Body of pancreas (tissue), 4 donors: ENCODE data around the gene ACIN1. TPM values are rescaled to one million over a fixed set of nuclear protein-coding genes. Genes with fewer than 3 reads are reported as not detected.

ENCODE experiments used
- ATAC-seq: fragments of 150-250 bp; one replicate; pipeline ENCODE4 v1.9.1; 2016
- DNase-seq, 4 donors: peaks; one replicate each; pipeline ENCODE4 v3.0.0-alpha.2; 2019
- H3K27ac ChIP-seq, 4 donors: fragments of 200-600 bp; sonication (generic); 1 replicate in 3 of 4; 2 replicates in 1 of 4; pipeline versions ENCODE4 v1.5.1 to v1.6.1; 2016 to 2019; ENCODE audit warnings: mild to moderate bottlenecking in 1 of 4, mixed read lengths in 1 of 4, moderate library complexity in 1 of 4
- H3K27me3 ChIP-seq, 2 donors: fragments of 200-600 bp; sonication (generic); one replicate each; pipeline ENCODE4 v1.6.0; 2016; ENCODE audit warnings: mild to moderate bottlenecking in 1 of 2
- H3K36me3 ChIP-seq, 2 donors: fragments of 200-600 bp; sonication (generic); replicated peaks in 1 of 2; 2 replicates each; pipeline ENCODE4 v1.5.1; 2016; ENCODE audit warnings: low read depth in 2 of 2; ENCODE audit not compliant: insufficient read depth in 1 of 2
- H3K4me1 ChIP-seq: fragments of 200-600 bp; sonication (generic); one replicate; pipeline ENCODE4 v1.6.0; 2016
- H3K4me3 ChIP-seq, 2 donors: fragments of 200-600 bp; sonication (generic); 1 replicate in 1 of 2; 2 replicates in 1 of 2; pipeline ENCODE4 v1.5.1; 2016 to 2019
- H3K9me3 ChIP-seq, 3 donors: fragments of 200-600 bp; sonication (generic); 1 replicate in 2 of 3; 2 replicates in 1 of 3; pipeline ENCODE4 v1.5.1; 2016
- CTCF ChIP-seq, 7 experiments: fragments of 450-650 bp in 4 of 7; fragments of 200-600 bp in 3 of 7; sonication (generic) in 3 of 7; IDR thresholded peaks; one replicate each; pipeline ENCODE4 v1.5.1; 2016 to 2019; ENCODE audit warnings: antibody characterized with exemption in 7 of 7
- POLR2A ChIP-seq, 3 donors: fragments of 450-650 bp; IDR thresholded peaks; one replicate each; pipeline ENCODE4 v1.6.1; 2016; ENCODE audit warnings: antibody characterized with exemption in 3 of 3, mild to moderate bottlenecking in 2 of 3
- WGBS, 2 donors: methylation state at CpG; one replicate each; pipeline ENCODE4 v1.1.5; 2017; 5-methylcytosine and 5-hydroxymethylcytosine counted together
- intact Hi-C: fragments of 100-400 bp; cut with DNase I; formaldehyde crosslinking; loops from one replicate; pipeline ENCODE4 v1.15.1; 2023
- total RNA-seq, 2 donors: library from RNA; depleted of rRNA; stranded (reverse); fragments of >200 nt; gene quantifications; one replicate each; pipeline ENCODE4 v1.1.0, GENCODE V29; 2016

ACIN1 gene
- total RNA-seq, 2 donors from 2014 or later = 91.6 to 110 TPM

GRCh38 chr14:23013054-23013748 lies 81.7 kb downstream of the ACIN1 start:
- 62 to 66% methylated on average over 6 of the region's 6 CpGs for WGBS, 2 donors

DNA sequence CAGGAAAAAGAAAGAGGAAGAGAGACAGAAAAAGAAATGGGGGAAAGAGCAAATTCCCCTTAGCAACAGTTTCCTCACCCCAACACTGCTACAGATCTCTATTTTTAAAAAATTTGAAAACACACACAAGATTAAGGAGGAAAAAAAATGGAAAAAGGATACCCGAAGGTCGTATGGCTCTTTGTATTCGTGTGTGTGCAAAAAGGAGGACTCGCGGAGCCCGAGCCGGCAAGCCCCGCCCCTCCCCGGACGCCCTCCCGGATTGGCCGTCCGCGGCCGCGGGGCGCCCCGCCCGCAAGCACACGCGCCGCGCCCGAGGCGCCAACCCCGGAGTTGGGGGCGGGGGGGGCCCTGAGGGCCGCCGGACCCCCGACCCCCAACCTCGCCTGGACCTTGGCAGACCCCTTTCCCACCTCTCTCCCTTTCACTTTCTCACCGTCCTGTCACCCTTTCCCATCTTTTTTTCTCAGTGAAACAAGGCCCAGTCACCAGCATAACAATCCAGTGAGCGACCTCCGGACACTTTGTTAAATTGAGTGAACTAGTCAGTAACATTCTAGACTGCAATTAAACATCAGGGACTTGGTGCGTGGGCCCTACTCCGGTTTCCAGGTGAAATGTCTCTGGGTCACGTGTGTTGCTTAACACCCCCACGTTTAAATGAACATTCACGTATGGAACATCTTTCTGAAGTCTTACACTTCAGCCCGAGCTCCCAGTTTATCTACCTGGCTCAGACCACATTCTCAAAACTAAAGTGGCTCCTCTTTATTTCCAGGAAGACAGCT lies 84.8 kb downstream of the ACIN1 start, which contains the start of gene C14orf93:
Gene C14orf93, minus strand, starts transcription at position 205 of the 788 bp plus-strand sequence. CDS start 11,120 bp downstream, outside the sequence.
- no peaks in the 10 kb centered on the region for H3K36me3 ChIP-seq
- TF ChIP-seq POLR2A (IDR thresholded peaks at IDR 0.05) (peak in 2 of 3 donors; percentile 46 to 49), CTCF (IDR thresholded peaks at IDR 0.05) (peak in 1 of 7 experiments; percentile 22)
- intact Hi-C loops = no loop called here

More at GRCh38 chr14:23013054-23013748, 81.7 kb downstream of the ACIN1 start:
- ATAC-seq (no peak), DNase-seq (no peak)
- intact Hi-C loops = no loop called here
- Histone ChIP-seq H3K9me3 (no peaks in the 10 kb centered on the region), H3K36me3 (no peaks in the 10 kb centered on the region), H3K4me1 (peaks cover 4% of the 10 kb centered on the region), H3K27me3 (no peaks in the 10 kb centered on the region), H3K4me3 (no peak overlapping the region), H3K27ac (no peak overlapping the region)
- no peak for TF ChIP-seq CTCF (IDR thresholded peaks at IDR 0.05)
- no peak for TF ChIP-seq POLR2A (IDR thresholded peaks at IDR 0.05)

DNA sequence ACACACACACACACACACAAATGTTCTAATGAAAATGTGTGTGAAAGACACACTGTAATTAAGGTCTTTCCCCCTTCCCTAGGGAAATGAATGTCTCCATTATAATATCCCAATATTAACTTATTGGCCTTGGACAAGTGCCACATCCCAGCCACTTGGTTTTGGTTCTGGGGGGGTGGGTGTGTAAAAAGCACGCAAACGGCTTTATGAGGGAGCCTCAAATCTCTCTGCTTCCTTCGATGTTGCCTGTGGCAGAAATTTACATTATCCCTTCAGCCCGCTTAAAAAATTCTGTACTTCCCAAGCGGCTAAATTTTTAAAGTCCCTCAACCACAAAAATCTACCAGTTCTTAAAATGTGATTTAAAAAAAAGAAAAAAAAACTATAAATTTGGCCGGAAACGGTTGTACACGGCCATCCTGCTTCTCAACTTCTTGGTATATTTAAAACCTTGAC lies 85.4 kb downstream of the ACIN1 start:
- 23 to 26% methylated on average over 8 of the region's 8 CpGs for WGBS, 2 donors
- Histone ChIP-seq H3K4me3 (peak overlapping the region in 1 of 2 donors; percentile 0), H3K27me3 (no peaks in the 10 kb centered on the region), H3K9me3 (no peaks in the 10 kb centered on the region), H3K36me3 (no peaks in the 10 kb centered on the region), H3K4me1 (peaks cover 18% of the 10 kb centered on the region), H3K27ac (peak overlapping the region in 3 of 4 donors; percentile 77 to 83 (median 82))
- intact Hi-C loops = no loop called here
- no peak for TF ChIP-seq CTCF (IDR thresholded peaks at IDR 0.05)
- TF ChIP-seq POLR2A (IDR thresholded peaks at IDR 0.05) = no peak
- ATAC-seq (no peak), DNase-seq (no peak)

More for the DNA sequence above, 84.8 kb downstream of the ACIN1 start, which contains the start of gene C14orf93:
- ATAC-seq = peak; percentile 50
- Histone ChIP-seq H3K27me3 (no peaks in the 10 kb centered on the region), H3K9me3 (no peaks in the 10 kb centered on the region), H3K4me3 (peak within 1 kb of the TSS in 1 of 2 donors; percentile 0), H3K27ac (peak within 1 kb of the TSS; percentile 63 to 83 (median 80)), H3K4me1 (peaks cover 18% of the 10 kb centered on the region)
- 1% methylated on average over 38 to 40 of the region's 40 CpGs for WGBS, 2 donors
- DNase-seq = peak; percentile 84 to 90 (median 86)

- peak overlapping the region in 1 of 4 donors; percentile 82 for H3K27ac ChIP-seq
- ATAC-seq = no peak
- H3K4me3 ChIP-seq = no peak overlapping the region
- DNase-seq = no peak
- TF ChIP-seq POLR2A (IDR thresholded peaks at IDR 0.05) = no peak
- H3K4me1 ChIP-seq = peaks cover 18% of the 10 kb centered on the region
- 30% methylated on average over 3 of the region's 3 CpGs for WGBS, 2 donors
- intact Hi-C loops = no loop called here
- no peaks in the 10 kb centered on the region for H3K9me3 ChIP-seq
- no peaks in the 10 kb centered on the region for H3K27me3 ChIP-seq
- no peaks in the 10 kb centered on the region for H3K36me3 ChIP-seq
Measured at GRCh38 chr14:23008831-23009230, 86.1 kb downstream of the ACIN1 start.

Other genes with a start within 250 kb of the ACIN1 start
- gene LRP10, start 223.4 kb downstream of the ACIN1 start, total RNA-seq = 10 to 100 TPM; 47.8 to 83.0 TPM
- not detected for gene REM2, start 211.9 kb downstream of the ACIN1 start, total RNA-seq
- gene RBM23, start 176.0 kb downstream of the ACIN1 start, total RNA-seq = 100 to 1,000 TPM in 1 of 2 donors, 10 to 100 TPM in 1; 39.4 to 219 TPM
- gene PRMT5, start 165.8 kb downstream of the ACIN1 start, total RNA-seq = 10 to 100 TPM; 36.1 to 40.2 TPM
- gene HAUS4, start 138.0 kb downstream of the ACIN1 start, total RNA-seq = 10 to 100 TPM; 16.8 to 47.0 TPM
- gene AJUBA, start 112.6 kb downstream of the ACIN1 start, total RNA-seq = 10 to 100 TPM; 15.8 to 19.5 TPM
- gene C14orf93, start 85.0 kb downstream of the ACIN1 start, total RNA-seq = 10 to 100 TPM in 1 of 2 donors, 1 to 10 TPM in 1; 4.0 to 11.2 TPM
- 10 to 100 TPM; 47.0 to 93.3 TPM for gene PSMB5, start 60.2 kb downstream of the ACIN1 start, total RNA-seq
- not detected for gene PSMB11, start 52.9 kb downstream of the ACIN1 start, total RNA-seq
- gene CDH24, start 37.6 kb downstream of the ACIN1 start, total RNA-seq = 1 to 10 TPM; 4.9 to 9.9 TPM
- gene C14orf119, start 369 bp upstream of the ACIN1 start, total RNA-seq = 1 to 10 TPM; 3.6 to 7.0 TPM
- not detected for gene CIROP, start 9.9 kb upstream of the ACIN1 start, total RNA-seq
- gene CEBPE, start 24.1 kb upstream of the ACIN1 start, total RNA-seq = not detected
- 10 to 100 TPM; 17.8 to 18.2 TPM for gene SLC7A8, start 88.5 kb upstream of the ACIN1 start, total RNA-seq
- gene RNF212B, start 142.8 kb upstream of the ACIN1 start, total RNA-seq = not detected
- 1 to 10 TPM; 4.9 to 8.6 TPM for gene HOMEZ, start 191.0 kb upstream of the ACIN1 start, total RNA-seq
- gene PPP1R3E, start 207.7 kb upstream of the ACIN1 start, total RNA-seq = 1 to 10 TPM; 5.4 to 9.6 TPM
- gene BCL2L2, start 211.7 kb upstream of the ACIN1 start, total RNA-seq = 10 to 100 TPM; 25.4 to 73.2 TPM
- 10 to 100 TPM; 28.8 to 46.8 TPM for gene PABPN1, start 226.3 kb upstream of the ACIN1 start, total RNA-seq